A673 (cell line): ENCODE results near the gene RTRAF. TPM values are rescaled to one million over a fixed set of nuclear protein-coding genes. Genes with fewer than 3 reads are reported as not detected.
A peak's percentile ranks its signal among the peaks of the same experiment; 100 is the strongest.

Experiments used
- BruUV-seq: library from RNA; stranded (reverse); fragments of 400-500 nt; replicated peaks from 2 replicates; lab custom pipeline; 2021; lab: Mats Ljungman, UMichigan
- CTCF ChIA-PET: fragments of 300-600 bp; sonication (Branson Sonifier 250); formaldehyde crosslinking; loops from one replicate; lab custom pipeline; 2022; ENCODE audit warnings: antibody characterized with exemption; lab: Charles Lee
- POLR2A ChIA-PET: fragments of 300-600 bp; sonication (Branson Sonifier 250); formaldehyde crosslinking; loops from one replicate; lab custom pipeline; 2022; ENCODE audit warnings: antibody characterized with exemption; ENCODE audit not compliant: low non-redundant PET; lab: Charles Lee
- DNase-seq: peaks from one replicate; pipeline ENCODE4 v3.0.0-alpha.2; 2015; ENCODE audit warnings: low spot score
- H3K27ac ChIP-seq: fragments of 200-600 bp; sonication (generic); 2 replicates; pipeline ENCODE4 v1.5.1; 2016; ENCODE audit warnings: mixed run types, low read depth, mild to moderate bottlenecking, mixed read lengths, antibody characterized with exemption, low read length; ENCODE audit not compliant: poor library complexity, severe bottlenecking
- H3K27me3 ChIP-seq: fragments of 200-600 bp; sonication (generic); replicated peaks from 2 replicates; pipeline ENCODE4 v1.6.1; 2017; ENCODE audit warnings: mixed run types, low read depth, mild to moderate bottlenecking, mixed read lengths, antibody characterized with exemption, low read length; ENCODE audit not compliant: insufficient read depth, poor library complexity
- H3K36me3 ChIP-seq: fragments of 200-600 bp; sonication (generic); 2 replicates; pipeline ENCODE4 v1.6.1; 2016; ENCODE audit warnings: mixed run types, mild to moderate bottlenecking, mixed read lengths, antibody characterized with exemption, low read length; ENCODE audit not compliant: insufficient read depth, poor library complexity, severe bottlenecking
- H3K4me1 ChIP-seq: fragments of 200-600 bp; sonication (generic); 2 replicates; pipeline ENCODE4 v1.6.1; 2017; ENCODE audit warnings: mixed run types, mild to moderate bottlenecking, mixed read lengths, antibody characterized with exemption, low read length; ENCODE audit not compliant: insufficient read depth, poor library complexity, severe bottlenecking
- H3K4me3 ChIP-seq: fragments of 200-600 bp; sonication (generic); 2 replicates; pipeline ENCODE4 v1.5.1; 2016; ENCODE audit warnings: low read depth, mixed run types, mild to moderate bottlenecking, mixed read lengths, low read length; ENCODE audit not compliant: poor library complexity, severe bottlenecking
- H3K9me3 ChIP-seq: fragments of 200-600 bp; sonication (generic); 2 replicates; pipeline ENCODE4 v1.6.1; 2016; ENCODE audit warnings: mixed run types, low read depth, mild to moderate bottlenecking, mixed read lengths, antibody characterized with exemption, low read length; ENCODE audit not compliant: poor library complexity, severe bottlenecking
- EZH2 ChIP-seq: fragments of 200-600 bp; sonication (generic); IDR thresholded peaks from 2 replicates; pipeline ENCODE4 v1.6.1; 2017; ENCODE audit warnings: borderline replicate concordance, low read depth, mild to moderate bottlenecking, mixed read lengths, antibody characterized with exemption, low read length; ENCODE audit not compliant: poor library complexity, severe bottlenecking
- intact Hi-C: fragments of 100-400 bp; cut with micrococcal nuclease; formaldehyde crosslinking; loops from one replicate; pipeline ENCODE4 v1.10.0; 2022; ENCODE audit not compliant: unreplicated experiment
- total RNA-seq: library from RNA; stranded (reverse); gene quantifications from 2 replicates; pipeline ENCODE4 v1.2.3, GENCODE V29; 2021
- TF ChIP-seq, protein P1 (sequence below): fragments of 300-800, 200-600 bp; sonication (generic); conservative IDR thresholded peaks from 2 replicates; pipeline ENCODE4 v1.5.1; 2017; ENCODE audit warnings: low read depth, mild to moderate bottlenecking, antibody characterized with exemption, low read length, moderate library complexity, mixed read lengths

RTRAF gene
- total RNA-seq, 1 experiment from 2014 or later, result 267 TPM

- intact Hi-C loops, result no loop called here
- Histone ChIP-seq H3K4me1 (peaks cover 3% of the 10 kb centered on the region), H3K27ac (no peak overlapping the region), H3K4me3 (no peak overlapping the region), H3K9me3 (no peaks in the 10 kb centered on the region), H3K27me3 (no peaks in the 10 kb centered on the region), H3K36me3 (peaks cover 23% of the 10 kb centered on the region)
- TF ChIP-seq EZH2, result no peak
- TF ChIP-seq, protein P1, sequence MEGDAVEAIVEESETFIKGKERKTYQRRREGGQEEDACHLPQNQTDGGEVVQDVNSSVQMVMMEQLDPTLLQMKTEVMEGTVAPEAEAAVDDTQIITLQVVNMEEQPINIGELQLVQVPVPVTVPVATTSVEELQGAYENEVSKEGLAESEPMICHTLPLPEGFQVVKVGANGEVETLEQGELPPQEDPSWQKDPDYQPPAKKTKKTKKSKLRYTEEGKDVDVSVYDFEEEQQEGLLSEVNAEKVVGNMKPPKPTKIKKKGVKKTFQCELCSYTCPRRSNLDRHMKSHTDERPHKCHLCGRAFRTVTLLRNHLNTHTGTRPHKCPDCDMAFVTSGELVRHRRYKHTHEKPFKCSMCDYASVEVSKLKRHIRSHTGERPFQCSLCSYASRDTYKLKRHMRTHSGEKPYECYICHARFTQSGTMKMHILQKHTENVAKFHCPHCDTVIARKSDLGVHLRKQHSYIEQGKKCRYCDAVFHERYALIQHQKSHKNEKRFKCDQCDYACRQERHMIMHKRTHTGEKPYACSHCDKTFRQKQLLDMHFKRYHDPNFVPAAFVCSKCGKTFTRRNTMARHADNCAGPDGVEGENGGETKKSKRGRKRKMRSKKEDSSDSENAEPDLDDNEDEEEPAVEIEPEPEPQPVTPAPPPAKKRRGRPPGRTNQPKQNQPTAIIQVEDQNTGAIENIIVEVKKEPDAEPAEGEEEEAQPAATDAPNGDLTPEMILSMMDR, result no peak
- POLR2A ChIA-PET, result no interaction called here
- DNase-seq, result no peak
- BruUV-seq, result no TSS peak
- CTCF ChIA-PET, result interaction anchor here (0.9 kb wide), 1 partner anchor 9 kb away, joined by 3 read pairs; no protein-coding TSS in a partner anchor
Measured at GRCh38 chr14:51988221-51988620, 1.1 kb upstream of the RTRAF start.

DNA sequence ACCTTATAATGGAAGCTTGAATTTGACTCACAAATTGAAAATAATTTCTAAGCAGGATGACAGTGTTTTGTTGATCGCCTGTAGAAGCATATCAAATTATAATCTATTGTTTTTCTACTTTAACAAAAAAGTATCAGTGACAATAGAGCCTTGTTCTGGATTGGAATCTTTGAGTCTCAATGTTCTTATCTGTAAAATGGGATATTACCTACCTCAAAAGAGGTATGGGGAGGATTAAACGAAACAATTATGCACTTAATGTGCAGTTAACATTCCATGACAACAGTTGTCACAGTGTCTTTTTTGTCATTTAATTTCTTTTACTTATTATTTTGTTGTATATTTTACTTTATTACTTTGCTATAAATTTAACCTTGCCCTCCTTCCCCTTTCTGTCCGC is 1.1 kb downstream of the RTRAF start:
- Histone ChIP-seq H3K4me1 (peaks cover 3% of the 10 kb centered on the region), H3K4me3 (peak overlapping the region; percentile 81), H3K27me3 (no peaks in the 10 kb centered on the region), H3K9me3 (no peaks in the 10 kb centered on the region), H3K36me3 (peaks cover 46% of the 10 kb centered on the region), H3K27ac (no peak overlapping the region)
- POLR2A ChIA-PET, result no interaction called here
- TF ChIP-seq EZH2, result no peak
- TF ChIP-seq, protein P1, result no peak
- CTCF ChIA-PET, result no interaction called here
- BruUV-seq, result no TSS peak
- intact Hi-C loops, result loop anchor here (10.0 kb wide), 1 partner anchor 284 kb away; no protein-coding TSS in a partner anchor
- no peak for DNase-seq

DNA sequence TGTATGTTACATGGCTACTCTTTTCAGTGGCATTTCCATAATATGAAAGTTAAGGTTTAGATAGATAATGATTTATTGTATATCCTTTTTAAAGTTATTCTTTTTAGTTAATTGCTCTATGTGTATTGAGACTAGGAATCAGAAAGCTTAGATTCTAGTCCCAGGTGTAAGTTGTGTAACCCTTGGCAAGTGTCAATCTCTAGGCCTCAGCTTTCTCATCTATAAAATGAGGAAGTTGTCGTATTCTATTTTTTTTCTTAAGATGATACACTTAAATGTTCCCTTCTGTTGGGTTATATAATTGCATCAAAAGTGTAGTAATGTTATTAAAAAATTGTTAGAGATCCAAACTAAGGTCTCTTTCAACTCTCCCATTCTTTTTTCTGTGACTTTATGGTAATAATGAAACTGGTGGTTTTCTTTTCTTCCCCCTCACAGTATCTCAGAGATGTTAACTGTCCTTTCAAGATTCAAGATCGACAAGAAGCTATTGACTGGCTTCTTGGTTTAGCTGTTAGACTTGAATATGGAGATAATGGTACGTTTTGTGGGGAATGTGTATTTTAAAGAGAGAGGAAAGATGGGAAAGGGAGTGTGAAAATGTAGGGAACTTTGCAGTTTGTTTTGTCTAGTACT is 4.1 kb downstream of the RTRAF start:
- POLR2A ChIA-PET, result no interaction called here

More for the DNA sequence above, 4.1 kb downstream of the RTRAF start:
- H3K36me3 ChIP-seq, result peaks cover 69% of the 10 kb centered on the region
- no peak overlapping the region for H3K4me3 ChIP-seq
- CTCF ChIA-PET, result interaction anchor here (0.6 kb wide), 1 partner anchor 340 kb away, joined by 6 read pairs; no protein-coding TSS in a partner anchor
- no peaks in the 10 kb centered on the region for H3K27me3 ChIP-seq
- H3K9me3 ChIP-seq, result no peaks in the 10 kb centered on the region
- DNase-seq, result no peak
- intact Hi-C loops, result loop anchor here (10.0 kb wide), 1 partner anchor 281 kb away; no protein-coding TSS in a partner anchor
- BruUV-seq, result no TSS peak
- H3K27ac ChIP-seq, result no peak overlapping the region
- peaks cover 3% of the 10 kb centered on the region for H3K4me1 ChIP-seq
- TF ChIP-seq, protein P1, result no peak
- TF ChIP-seq EZH2, result no peak
